Adrenal gland (tissue), 5 donors: ENCODE data around the gene EFNA4.

Experiments used
- CTCF ChIP-seq, 6 experiments: fragments of 450-650 bp in 4 of 6; fragments of 200-600 bp in 2 of 6; sonication (generic) in 1 of 6; IDR thresholded peaks; 1 replicate in 5 of 6; 2 replicates in 1 of 6; pipeline versions ENCODE4 v1.5.1 to v1.8.0; 2016 to 2021; ENCODE audit warnings: antibody characterized with exemption in 6 of 6, mild to moderate bottlenecking in 2 of 6, moderate library complexity in 1 of 6
- POLR2A ChIP-seq, 2 donors: fragments of 450-650 bp; IDR thresholded peaks; one replicate each; pipeline ENCODE4 v1.6.1; 2017; ENCODE audit warnings: antibody characterized with exemption in 2 of 2, mild to moderate bottlenecking in 2 of 2, moderate library complexity in 1 of 2
- donor health status: DM: no; HTN: no; CAD: no.

- TF ChIP-seq CTCF (IDR thresholded peaks at IDR 0.05) (no peak), POLR2A (IDR thresholded peaks at IDR 0.05) (no peak)
Observed at GRCh38 chr1:155038602-155039307, 24.8 kb upstream of the EFNA4 start.
